NCI-H345 treated with DMSO at 0.1 percent for 48 hours (cell line): ENCODE data around the gene TM4SF18.
A peak's percentile ranks its signal among the peaks of the same experiment; 100 is the strongest.

Source experiments
- DNase-seq: peaks from one replicate; lab custom pipeline; 2025; ENCODE audit not compliant: unreplicated experiment; lab: John Stamatoyannopoulos, UW

The TM4SF18 gene

GRCh38 chr3:149291178-149291577, 42.3 kb downstream of the TM4SF18 start:
- no peak for DNase-seq

- no peak for DNase-seq
Measured at GRCh38 chr3:149288655-149289054, 44.8 kb downstream of the TM4SF18 start.

- DNase-seq: no peak
Measured at GRCh38 chr3:149284034-149284433, 49.4 kb downstream of the TM4SF18 start.

- no peak for DNase-seq
Measured at GRCh38 chr3:149283401-149283800, 50.0 kb downstream of the TM4SF18 start.

GRCh38 chr3:149282836-149283235, 50.6 kb downstream of the TM4SF18 start:
- DNase-seq: no peak

- no peak for DNase-seq
Measured at GRCh38 chr3:149282322-149282721, 51.1 kb downstream of the TM4SF18 start.

- no peak for DNase-seq
Measured at GRCh38 chr3:149280671-149281349, 52.6 kb downstream of the TM4SF18 start.

- no peak for DNase-seq
Measured at GRCh38 chr3:149278911-149279310, 54.5 kb downstream of the TM4SF18 start.

GRCh38 chr3:149277331-149277813, 56.1 kb downstream of the TM4SF18 start:
- no peak for DNase-seq

- no peak for DNase-seq
Measured at GRCh38 chr3:149276619-149277018, 56.8 kb downstream of the TM4SF18 start.

- DNase-seq: no peak
Measured at GRCh38 chr3:149274220-149274619, 59.2 kb downstream of the TM4SF18 start.

GRCh38 chr3:149273096-149273751, 60.2 kb downstream of the TM4SF18 start:
- peak; percentile 52 for DNase-seq

- no peak for DNase-seq
Measured at GRCh38 chr3:149271669-149272068, 61.8 kb downstream of the TM4SF18 start.

GRCh38 chr3:149270180-149270579, 63.3 kb downstream of the TM4SF18 start:
- DNase-seq: no peak

GRCh38 chr3:149269687-149270086, 63.7 kb downstream of the TM4SF18 start:
- no peak for DNase-seq
